Activated naive CD8-positive, alpha-beta T cell treated with anti-CD3 and anti-CD28 coated beads, Interleukin-2, amount 50 U/mL, for 24 hours (primary cell): Measurements from ENCODE around the gene KIAA1217.

Source experiments
- ATAC-seq: fragments of 150-1000 bp; cut with Tn5 transposase; one replicate; pipeline ENCODE4 v1.10.0; 2021
- DNase-seq: peaks from one replicate; pipeline ENCODE4 v3.0.0; 2021
- H3K27ac Mint-ChIP-seq: one replicate; pipeline ENCODE4 v1.8.0; 2021; ENCODE audit warnings: mild to moderate bottlenecking, mixed read lengths
- H3K27me3 Mint-ChIP-seq: one replicate; pipeline ENCODE4 v1.8.0; 2021; ENCODE audit warnings: mixed read lengths
- H3K36me3 Mint-ChIP-seq: one replicate; pipeline ENCODE4 v1.8.0; 2021; ENCODE audit warnings: low read depth, mixed read lengths
- H3K4me1 Mint-ChIP-seq: one replicate; pipeline ENCODE4 v1.8.0; 2021; ENCODE audit warnings: mixed read lengths
- H3K4me3 Mint-ChIP-seq: one replicate; pipeline ENCODE4 v1.8.0; 2021; ENCODE audit warnings: mild to moderate bottlenecking, moderate library complexity, mixed read lengths
- H3K9me3 Mint-ChIP-seq: one replicate; pipeline ENCODE4 v1.8.0; 2021; ENCODE audit warnings: mixed read lengths

Gene KIAA1217

DNA sequence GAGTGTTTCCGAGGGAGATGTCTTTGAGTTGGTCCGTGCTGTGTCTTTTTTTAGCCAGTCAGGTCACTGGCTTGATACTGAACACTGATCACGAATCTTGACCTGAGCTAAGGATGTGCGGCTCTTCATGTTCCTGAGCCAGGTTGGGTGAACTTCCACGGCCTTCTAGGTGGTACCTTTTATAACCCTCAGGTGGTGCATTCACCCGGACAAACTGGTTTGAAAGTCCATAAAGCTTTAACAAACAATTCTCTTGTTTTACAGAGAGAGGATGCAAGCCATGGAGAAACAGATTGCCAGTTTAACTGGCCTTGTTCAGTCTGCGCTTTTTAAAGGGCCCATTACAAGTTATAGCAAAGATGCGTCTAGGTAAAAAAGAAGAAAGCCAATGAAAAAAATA is 285.3 kb downstream of the KIAA1217 start:
- DNase-seq, result no peak
- no peaks in the 10 kb centered on the region for H3K4me1 Mint-ChIP-seq
- no peaks in the 10 kb centered on the region for H3K9me3 Mint-ChIP-seq
- H3K4me3 Mint-ChIP-seq, result no peak overlapping the region
- no peak for ATAC-seq
- H3K36me3 Mint-ChIP-seq, result no peaks in the 10 kb centered on the region
- H3K27me3 Mint-ChIP-seq, result peaks cover 2% of the 10 kb centered on the region
- no peak overlapping the region for H3K27ac Mint-ChIP-seq

DNA sequence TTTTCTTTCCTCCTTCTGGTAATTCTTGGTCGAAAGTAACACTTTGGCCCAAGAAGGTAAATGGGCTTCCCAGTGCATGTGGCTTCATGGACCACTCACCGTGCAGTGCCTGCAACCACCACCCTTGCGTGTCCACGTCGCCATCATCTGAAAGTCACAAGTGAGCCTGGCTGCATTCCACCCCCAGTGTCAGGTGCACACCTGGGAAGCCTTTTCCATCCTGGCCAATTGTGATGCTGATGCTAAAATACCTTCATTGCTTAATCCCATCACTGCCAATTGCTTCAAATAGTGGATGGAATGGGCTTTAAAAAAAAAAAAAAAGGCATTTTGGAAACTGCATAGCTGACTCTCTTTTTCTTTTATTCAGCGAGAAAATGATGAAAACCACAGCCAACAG is 285.8 kb downstream of the KIAA1217 start:
- no peak for ATAC-seq
- H3K4me3 Mint-ChIP-seq, result no peak overlapping the region
- H3K27me3 Mint-ChIP-seq, result peaks cover 2% of the 10 kb centered on the region
- no peaks in the 10 kb centered on the region for H3K4me1 Mint-ChIP-seq
- H3K27ac Mint-ChIP-seq, result no peak overlapping the region
- no peaks in the 10 kb centered on the region for H3K9me3 Mint-ChIP-seq
- no peak for DNase-seq
- no peaks in the 10 kb centered on the region for H3K36me3 Mint-ChIP-seq

DNA sequence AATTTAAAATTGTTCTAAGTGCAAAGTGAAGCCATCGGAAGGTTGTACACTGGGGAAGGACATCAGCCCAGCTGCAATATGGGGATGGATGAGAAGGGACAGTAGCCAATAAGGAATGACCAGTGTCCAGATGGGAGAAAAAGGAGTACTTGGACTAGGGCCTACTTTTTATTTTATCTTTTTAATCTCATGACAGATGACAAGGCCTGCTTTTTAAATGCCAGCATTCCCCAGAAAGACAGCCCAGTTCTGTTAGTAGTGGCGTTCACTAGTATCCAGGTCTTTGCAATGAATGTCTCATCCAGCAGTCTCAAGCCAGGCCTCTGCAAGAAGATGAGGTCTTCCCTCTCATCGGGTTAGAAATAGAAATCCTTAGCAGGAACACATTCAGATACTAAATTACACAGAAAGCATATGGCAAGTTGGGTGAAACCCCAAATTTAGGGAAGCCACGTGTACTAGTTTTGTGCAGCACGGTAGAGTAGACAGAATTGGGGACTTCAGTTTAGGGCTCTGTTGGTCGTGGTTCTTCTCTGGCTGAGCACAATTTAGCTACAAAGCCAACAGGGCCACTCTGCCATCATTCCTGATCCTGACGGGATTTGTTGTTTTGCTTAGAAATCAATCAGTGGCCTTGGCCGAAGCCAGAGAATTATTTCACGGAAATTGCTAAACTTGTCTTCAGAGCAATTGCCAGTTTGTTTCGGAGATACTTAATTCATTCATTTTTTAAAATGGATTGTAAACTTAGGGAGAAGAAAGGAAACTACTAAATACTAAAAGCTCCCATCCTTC is 286.9 kb downstream of the KIAA1217 start:
- Mint-ChIP-seq H3K4me1 (no peaks in the 10 kb centered on the region), H3K27ac (no peak overlapping the region), H3K4me3 (no peak overlapping the region), H3K27me3 (peaks cover 2% of the 10 kb centered on the region), H3K36me3 (no peaks in the 10 kb centered on the region), H3K9me3 (no peaks in the 10 kb centered on the region)
- ATAC-seq, result no peak
- DNase-seq, result no peak

DNA sequence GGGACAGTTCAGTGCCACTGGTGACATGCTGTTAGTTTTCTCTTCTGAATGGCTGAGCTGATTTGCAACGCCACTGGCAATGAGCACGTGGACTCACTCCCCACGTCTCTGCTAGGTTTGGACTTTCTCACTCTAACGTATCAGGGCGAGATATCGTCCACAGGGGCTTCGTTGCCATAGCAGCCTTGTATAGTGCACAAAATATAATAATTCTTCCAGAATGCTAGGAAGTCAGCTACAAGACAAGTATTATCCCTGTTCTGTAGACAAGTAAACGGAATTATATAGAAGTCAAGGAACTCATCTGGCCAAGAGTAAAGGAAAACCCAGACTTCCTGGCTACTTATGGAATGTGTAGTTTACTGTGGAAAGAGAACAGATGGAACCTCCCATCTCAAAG is 288.0 kb downstream of the KIAA1217 start:
- peaks cover 2% of the 10 kb centered on the region for H3K27me3 Mint-ChIP-seq
- H3K27ac Mint-ChIP-seq, result no peak overlapping the region
- H3K4me3 Mint-ChIP-seq, result no peak overlapping the region
- no peaks in the 10 kb centered on the region for H3K4me1 Mint-ChIP-seq
- ATAC-seq (no peak), DNase-seq (no peak)
- H3K36me3 Mint-ChIP-seq, result no peaks in the 10 kb centered on the region
- no peaks in the 10 kb centered on the region for H3K9me3 Mint-ChIP-seq

DNA sequence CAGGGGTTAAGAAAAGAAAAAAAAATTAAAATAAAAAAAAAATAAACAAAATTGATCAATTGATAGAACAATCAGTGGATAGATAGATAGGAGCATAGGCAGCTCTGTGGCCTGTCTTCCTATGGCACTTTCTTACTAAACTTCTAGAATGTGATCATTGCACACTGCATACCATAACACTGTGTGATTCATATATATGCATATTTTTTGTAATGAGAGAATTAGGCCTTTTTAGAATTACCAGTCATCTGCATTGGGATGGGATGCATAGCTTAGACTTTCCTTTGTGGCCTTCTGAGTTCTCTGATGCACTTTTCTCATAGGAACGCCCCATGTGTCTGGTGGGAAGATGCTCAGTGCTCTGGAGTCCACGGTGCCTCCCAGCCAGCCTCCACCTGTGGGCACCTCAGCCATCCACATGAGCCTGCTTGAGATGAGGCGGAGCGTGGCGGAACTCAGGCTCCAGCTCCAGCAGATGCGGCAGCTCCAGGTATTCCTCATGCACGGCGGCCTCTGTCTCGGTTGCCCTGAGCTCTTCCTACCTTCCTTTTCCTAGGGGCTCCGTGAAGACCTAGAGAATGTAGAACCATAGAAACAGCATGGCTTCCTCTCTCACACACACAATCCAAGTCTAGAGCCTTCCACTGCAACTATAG is 292.2 kb downstream of the KIAA1217 start:
- peaks cover 13% of the 10 kb centered on the region for H3K27me3 Mint-ChIP-seq
- no peak for ATAC-seq
- no peak for DNase-seq
- no peak overlapping the region for H3K4me3 Mint-ChIP-seq
- no peaks in the 10 kb centered on the region for H3K4me1 Mint-ChIP-seq
- H3K9me3 Mint-ChIP-seq, result no peaks in the 10 kb centered on the region
- H3K36me3 Mint-ChIP-seq, result no peaks in the 10 kb centered on the region
- no peak overlapping the region for H3K27ac Mint-ChIP-seq

DNA sequence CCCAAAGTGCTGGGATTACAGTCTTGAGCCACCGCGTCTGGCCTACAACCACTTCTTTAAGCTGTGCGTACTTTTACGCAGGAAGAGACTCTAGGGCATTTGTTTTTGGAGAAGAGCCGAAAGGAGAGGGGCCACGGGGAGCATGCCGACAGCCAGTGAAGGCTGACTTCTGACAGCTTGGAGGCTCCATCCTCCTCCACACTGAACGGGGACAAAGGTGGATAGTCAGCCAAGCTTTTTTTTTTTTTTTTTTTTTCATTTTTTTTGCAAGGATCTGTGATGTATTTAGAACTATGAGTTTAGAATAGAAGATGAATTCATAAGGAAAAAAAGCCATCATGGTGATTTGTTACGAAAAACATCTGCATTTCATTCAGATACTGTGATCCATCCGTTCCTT is 293.1 kb downstream of the KIAA1217 start:
- no peak overlapping the region for H3K27ac Mint-ChIP-seq
- peaks cover 20% of the 10 kb centered on the region for H3K27me3 Mint-ChIP-seq
- ATAC-seq (no peak), DNase-seq (no peak)
- peaks cover 6% of the 10 kb centered on the region for H3K9me3 Mint-ChIP-seq
- H3K4me3 Mint-ChIP-seq, result no peak overlapping the region
- H3K36me3 Mint-ChIP-seq, result no peaks in the 10 kb centered on the region
- H3K4me1 Mint-ChIP-seq, result no peaks in the 10 kb centered on the region

DNA sequence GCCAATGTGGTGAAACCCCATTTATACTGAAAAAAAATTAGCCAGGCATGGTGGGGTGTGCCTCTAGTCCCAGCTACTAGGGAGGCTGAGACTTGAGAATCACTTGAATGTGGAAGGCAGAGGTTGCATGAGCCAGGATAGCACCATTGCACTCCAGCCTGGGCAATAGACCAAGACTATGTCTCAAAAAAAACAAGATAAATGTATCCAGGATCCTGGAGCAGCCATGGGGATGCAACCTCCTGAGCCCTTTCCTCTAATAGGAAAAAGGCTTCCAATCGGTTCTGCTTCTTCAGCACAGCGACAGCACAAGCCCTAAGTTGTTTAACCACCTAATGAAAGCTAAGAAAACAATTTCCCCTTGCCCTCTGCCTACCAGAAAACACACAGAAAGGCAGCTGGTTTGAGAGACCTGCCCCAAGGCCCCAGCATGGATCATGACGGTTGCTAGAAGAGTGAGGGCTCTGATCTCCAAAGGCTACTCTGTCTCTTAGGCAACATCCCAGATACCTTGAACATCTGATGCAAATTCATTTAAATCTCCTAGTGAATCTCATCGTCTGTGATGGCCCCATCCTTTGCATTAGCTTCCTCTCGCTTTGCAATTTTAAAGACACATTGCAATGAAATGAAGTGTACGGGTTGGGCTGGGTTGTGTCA is 294.0 kb downstream of the KIAA1217 start:
- Mint-ChIP-seq H3K4me1 (no peaks in the 10 kb centered on the region), H3K36me3 (no peaks in the 10 kb centered on the region), H3K9me3 (peaks cover 6% of the 10 kb centered on the region), H3K27ac (no peak overlapping the region), H3K4me3 (no peak overlapping the region), H3K27me3 (peaks cover 20% of the 10 kb centered on the region)
- ATAC-seq (no peak), DNase-seq (no peak)

DNA sequence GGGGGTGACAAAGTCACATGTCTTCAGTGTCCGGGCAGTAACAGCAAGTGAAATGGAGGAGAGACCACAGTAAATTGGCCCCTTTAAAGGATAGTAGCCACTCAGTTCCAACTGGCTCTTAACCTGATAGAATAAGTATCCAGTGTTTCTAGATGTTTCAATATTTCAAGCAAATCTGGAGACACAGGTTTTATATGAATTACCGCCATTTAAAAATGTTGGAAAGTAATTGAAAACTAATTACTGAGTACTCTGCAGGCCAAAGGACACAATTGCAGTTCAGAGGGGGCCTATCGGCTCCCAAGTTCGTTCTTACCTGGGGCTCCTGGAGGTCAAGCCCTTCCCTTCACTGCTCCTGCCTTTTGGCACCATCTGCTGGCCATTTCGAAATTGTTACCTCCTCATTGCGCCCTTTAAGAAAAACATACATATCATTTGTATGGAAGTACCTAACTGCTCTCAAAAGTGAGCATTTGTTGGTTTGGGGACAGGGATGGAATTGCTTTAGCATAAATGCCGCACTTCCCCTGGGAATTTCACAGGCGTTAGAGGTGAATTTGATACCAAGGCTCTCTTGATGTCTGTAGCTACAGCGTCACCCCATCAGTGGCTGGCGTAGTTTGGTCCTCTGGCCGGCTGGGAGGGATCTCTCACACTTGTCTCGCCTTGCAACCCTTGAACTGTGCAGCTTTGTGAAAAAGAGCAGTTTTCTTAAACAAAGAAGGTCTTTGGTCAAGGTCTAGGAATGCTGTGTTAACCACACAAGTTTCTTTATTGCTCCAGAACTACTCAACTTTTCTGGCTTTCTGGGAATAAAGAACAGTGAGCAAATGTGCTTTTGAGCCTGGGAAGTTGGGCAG is 294.8 kb downstream of the KIAA1217 start:
- H3K4me3 Mint-ChIP-seq, result no peak overlapping the region
- no peaks in the 10 kb centered on the region for H3K36me3 Mint-ChIP-seq
- H3K27me3 Mint-ChIP-seq, result peaks cover 20% of the 10 kb centered on the region
- DNase-seq (peak; percentile 21), ATAC-seq (no peak)
- H3K4me1 Mint-ChIP-seq, result no peaks in the 10 kb centered on the region
- H3K9me3 Mint-ChIP-seq, result peaks cover 6% of the 10 kb centered on the region
- H3K27ac Mint-ChIP-seq, result no peak overlapping the region

DNA sequence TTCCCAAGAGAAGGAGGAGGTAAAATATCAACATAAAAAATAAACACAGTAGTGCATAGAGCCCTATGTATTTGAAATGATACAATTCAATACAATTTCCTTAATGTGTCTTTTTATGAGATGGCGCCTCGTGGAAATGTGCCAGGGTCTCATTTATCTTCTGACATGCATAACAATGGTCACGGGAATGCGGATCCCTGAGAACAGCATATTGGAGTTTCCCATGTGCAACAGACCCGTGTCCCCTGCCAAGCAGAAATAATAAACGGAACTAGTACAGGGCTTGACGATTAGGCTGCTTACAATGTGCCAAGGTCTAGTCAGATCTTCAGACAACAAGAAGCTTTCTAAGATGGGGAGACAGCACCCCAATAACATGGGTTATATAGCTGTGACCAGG is 296.8 kb downstream of the KIAA1217 start:
- DNase-seq, result no peak
- Mint-ChIP-seq H3K27ac (no peak overlapping the region), H3K4me1 (no peaks in the 10 kb centered on the region), H3K27me3 (peaks cover 20% of the 10 kb centered on the region), H3K36me3 (no peaks in the 10 kb centered on the region), H3K4me3 (no peak overlapping the region), H3K9me3 (peaks cover 6% of the 10 kb centered on the region)
- no peak for ATAC-seq

DNA sequence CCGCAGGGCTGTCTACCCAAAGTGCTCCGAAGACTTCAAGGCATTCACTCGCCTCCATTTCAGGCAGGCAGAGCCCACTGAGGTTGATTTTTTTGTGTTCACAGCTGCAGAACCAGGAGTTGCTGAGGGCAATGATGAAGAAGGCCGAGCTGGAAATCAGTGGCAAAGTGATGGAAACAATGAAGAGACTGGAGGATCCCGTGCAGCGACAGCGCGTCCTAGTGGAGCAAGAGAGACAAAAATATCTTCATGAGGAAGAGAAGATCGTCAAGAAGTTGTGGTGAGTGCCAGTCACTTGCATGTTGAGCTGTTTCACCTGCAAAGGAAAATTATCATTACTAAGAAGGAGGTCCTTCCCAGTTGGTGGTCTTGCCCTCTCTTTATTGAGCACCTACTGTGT is 304.2 kb downstream of the KIAA1217 start:
- H3K36me3 Mint-ChIP-seq, result no peaks in the 10 kb centered on the region
- no peaks in the 10 kb centered on the region for H3K9me3 Mint-ChIP-seq
- peaks cover 2% of the 10 kb centered on the region for H3K27me3 Mint-ChIP-seq
- ATAC-seq, result no peak
- H3K4me1 Mint-ChIP-seq, result no peaks in the 10 kb centered on the region
- DNase-seq, result peak; percentile 6
- H3K27ac Mint-ChIP-seq, result no peak overlapping the region
- no peak overlapping the region for H3K4me3 Mint-ChIP-seq

DNA sequence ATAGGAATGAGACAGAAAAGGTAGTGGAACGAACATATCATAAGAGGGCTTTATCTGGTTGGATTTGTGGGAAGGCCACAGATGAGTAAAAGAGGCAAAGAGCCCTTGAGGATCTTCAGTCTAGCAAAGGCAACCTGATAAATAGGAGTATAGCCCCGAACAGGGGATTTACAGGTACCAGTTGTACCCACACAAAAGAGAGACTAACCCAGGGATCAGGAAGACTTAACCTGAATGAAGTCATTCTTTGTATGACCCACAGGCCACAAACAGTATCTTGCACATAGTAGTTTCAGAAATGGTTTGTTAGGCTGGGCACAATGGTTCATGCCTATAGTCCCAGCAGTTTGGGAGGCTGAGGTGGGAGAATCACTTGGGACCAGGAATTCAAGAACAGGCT is 306.5 kb downstream of the KIAA1217 start:
- no peaks in the 10 kb centered on the region for H3K36me3 Mint-ChIP-seq

DNA sequence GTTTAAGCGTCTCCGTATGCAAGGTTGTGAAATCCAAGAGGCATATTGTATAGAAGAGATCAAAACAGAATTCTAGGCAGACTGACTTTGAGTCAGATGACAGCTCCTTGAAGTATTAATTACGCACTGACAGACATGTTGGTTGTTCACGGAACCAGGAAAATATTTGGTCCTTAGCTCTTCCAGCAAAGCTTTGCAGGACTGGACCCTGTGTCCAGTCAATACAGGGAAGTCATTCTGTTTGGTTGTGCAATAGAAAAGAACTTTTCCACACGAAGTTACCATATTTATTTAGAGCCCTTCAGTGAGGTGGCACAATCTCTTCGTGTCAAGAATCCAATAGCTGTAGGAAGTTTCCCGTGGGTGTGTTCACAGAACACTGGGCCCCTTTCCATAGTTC is 309.5 kb downstream of the KIAA1217 start:
- Mint-ChIP-seq H3K27me3 (no peaks in the 10 kb centered on the region), H3K27ac (no peak overlapping the region), H3K9me3 (no peaks in the 10 kb centered on the region), H3K4me1 (peaks cover 11% of the 10 kb centered on the region), H3K36me3 (no peaks in the 10 kb centered on the region), H3K4me3 (no peak overlapping the region)
- no peak for ATAC-seq
- no peak for DNase-seq

More for the DNA sequence above, 306.5 kb downstream of the KIAA1217 start:
- H3K4me3 Mint-ChIP-seq, result no peak overlapping the region
- DNase-seq (no peak), ATAC-seq (peak; percentile 29)
- H3K27me3 Mint-ChIP-seq, result peaks cover 2% of the 10 kb centered on the region
- no peak overlapping the region for H3K27ac Mint-ChIP-seq
- peaks cover 11% of the 10 kb centered on the region for H3K4me1 Mint-ChIP-seq
- no peaks in the 10 kb centered on the region for H3K9me3 Mint-ChIP-seq

DNA sequence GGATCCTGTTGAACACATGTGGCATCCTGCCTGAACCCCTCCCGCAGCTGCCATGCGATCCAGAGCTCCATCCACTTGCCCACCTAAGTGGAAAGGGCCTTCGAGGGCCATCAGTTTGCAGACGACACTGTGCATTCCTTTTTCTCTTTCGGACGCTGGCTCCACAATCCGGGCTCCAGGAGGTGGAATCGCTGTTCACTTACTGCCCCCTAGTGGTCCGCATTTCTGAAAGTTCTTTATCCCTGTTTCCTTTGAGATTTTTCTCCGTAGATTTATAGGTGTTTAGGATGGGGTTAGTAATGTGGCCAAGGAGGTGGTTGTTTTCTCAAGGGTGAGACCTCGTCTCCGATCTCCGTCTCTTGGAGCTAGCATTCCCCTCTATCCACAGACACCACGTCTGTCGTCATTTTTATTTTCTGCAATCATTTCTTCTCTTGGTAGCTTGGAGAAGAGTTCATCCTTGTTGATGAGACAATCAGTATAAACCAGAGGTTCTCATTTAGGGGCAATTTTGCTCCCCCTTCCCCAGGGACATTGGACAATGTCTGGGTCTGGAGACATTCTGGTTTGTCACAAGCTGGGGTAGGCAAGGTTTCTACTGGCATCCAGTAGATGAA is 310.2 kb downstream of the KIAA1217 start:
- no peak for ATAC-seq
- H3K27me3 Mint-ChIP-seq, result no peaks in the 10 kb centered on the region
- no peaks in the 10 kb centered on the region for H3K36me3 Mint-ChIP-seq
- DNase-seq, result peak; percentile 40
- H3K9me3 Mint-ChIP-seq, result no peaks in the 10 kb centered on the region
- H3K4me1 Mint-ChIP-seq, result peaks cover 11% of the 10 kb centered on the region
- H3K4me3 Mint-ChIP-seq, result peak overlapping the region; percentile 63
- H3K27ac Mint-ChIP-seq, result no peak overlapping the region

DNA sequence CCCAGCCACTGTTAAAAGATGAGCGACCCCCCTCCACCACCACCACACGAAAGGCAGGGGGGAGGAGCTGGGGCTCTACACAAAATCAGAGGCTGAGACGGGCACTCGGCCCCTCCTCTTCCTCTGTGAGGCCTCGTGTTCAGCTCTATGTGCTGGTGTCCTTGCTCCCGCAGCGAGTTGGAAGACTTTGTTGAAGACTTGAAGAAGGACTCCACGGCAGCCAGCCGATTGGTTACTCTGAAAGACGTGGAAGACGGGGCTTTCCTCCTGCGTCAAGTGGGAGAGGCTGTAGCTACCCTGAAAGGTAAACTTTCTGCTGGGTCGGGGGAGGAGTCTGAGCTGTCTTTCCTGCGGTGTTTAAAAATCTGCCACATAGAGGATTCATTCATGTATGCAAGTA is 311.0 kb downstream of the KIAA1217 start:
- Mint-ChIP-seq H3K27me3 (no peaks in the 10 kb centered on the region), H3K4me1 (peaks cover 11% of the 10 kb centered on the region), H3K36me3 (no peaks in the 10 kb centered on the region), H3K4me3 (peak overlapping the region; percentile 63), H3K9me3 (no peaks in the 10 kb centered on the region), H3K27ac (peak overlapping the region; percentile 29)
- ATAC-seq (peak; percentile 59), DNase-seq (peak; percentile 26)
